Neural crest cell (in vitro differentiated cells): Measurements from ENCODE around the gene HNRNPD. TPM values are rescaled to one million over a fixed set of nuclear protein-coding genes. Genes with fewer than 3 reads are reported as not detected.
"Not testable (repeated sequence)": the region's sequence is repeated elsewhere in the genome, so short reads cannot be mapped to it uniquely, and the experiment has no call there.

ENCODE experiments used
- DNase-seq: peaks from one replicate; pipeline ENCODE4 v3.0.0; 2021; ENCODE audit warnings: low read depth, mixed read lengths, low spot score
- H3K27ac Mint-ChIP-seq: one replicate; pipeline ENCODE4 v1.8.0; 2021; ENCODE audit warnings: mild to moderate bottlenecking, mixed read lengths; ENCODE audit not compliant: unreplicated experiment
- H3K27me3 Mint-ChIP-seq: 2 replicates; pipeline ENCODE4 v1.8.0; 2021; ENCODE audit warnings: low read depth, mild to moderate bottlenecking, mixed read lengths
- H3K36me3 Mint-ChIP-seq: 2 replicates; pipeline ENCODE4 v1.8.0; 2021; ENCODE audit warnings: low read depth, mild to moderate bottlenecking, mixed read lengths
- H3K4me1 Mint-ChIP-seq: 2 replicates; pipeline ENCODE4 v1.8.0; 2021; ENCODE audit warnings: mixed read lengths
- H3K4me3 Mint-ChIP-seq: one replicate; pipeline ENCODE4 v1.8.0; 2021; ENCODE audit warnings: mild to moderate bottlenecking, mixed read lengths
- H3K9me3 Mint-ChIP-seq: 2 replicates; pipeline ENCODE4 v1.8.0; 2021; ENCODE audit warnings: mixed read lengths
- CTCF ChIP-seq: fragments of 200-600 bp; sonication (generic); conservative IDR thresholded peaks from 2 replicates; pipeline ENCODE4 v1.5.0; 2021; ENCODE audit warnings: antibody characterized with exemption, mild to moderate bottlenecking
- long read RNA-seq: library from polyadenylated mRNA; unstranded; transcript quantifications from one replicate; pipeline ENCODE4 v2.0.0, GENCODE V29; 2020
- total RNA-seq: library from RNA; stranded (reverse); gene quantifications from 2 replicates; pipeline ENCODE4 v1.2.1, GENCODE V29; 2021

The HNRNPD gene
- total RNA-seq: 610 and 642 TPM in 2 replicates
- long read RNA-seq, partial matches to known transcripts: 20 of 36 reads
- long read RNA-seq, other reads (novel, unspliced or antisense): 9 of 36 reads

GRCh38 chr4:82373816-82374625 is at the start of gene HNRNPD:
Gene HNRNPD (minus strand): TSS chr4:82373991. CDS start chr4:82373678, 313 bp downstream.
- Mint-ChIP-seq H3K4me1 (peaks cover 49% of the 10 kb centered on the region), H3K4me3 (peak within 1 kb of the TSS; percentile 98), H3K9me3 (no peaks in the 10 kb centered on the region), H3K36me3 (peaks cover 38% of the 10 kb centered on the region), H3K27me3 (peaks cover 8% of the 10 kb centered on the region), H3K27ac (peak within 1 kb of the TSS; percentile 100)
- DNase-seq: peak; percentile 94
- no peak for TF ChIP-seq CTCF

GRCh38 chr4:82422616-82423015 is 48.8 kb upstream of the HNRNPD start:
- Mint-ChIP-seq H3K4me3 (peak overlapping the region; percentile 71), H3K36me3 (peaks cover 46% of the 10 kb centered on the region), H3K4me1 (peaks cover 42% of the 10 kb centered on the region), H3K27ac (no peak overlapping the region), H3K9me3 (peaks cover 2% of the 10 kb centered on the region), H3K27me3 (peaks cover 26% of the 10 kb centered on the region)
- DNase-seq: no peak
- TF ChIP-seq CTCF: no peak

GRCh38 chr4:82421796-82422560 is 48.2 kb upstream of the HNRNPD start:
- no peak for TF ChIP-seq CTCF
- Mint-ChIP-seq H3K27me3 (peaks cover 28% of the 10 kb centered on the region), H3K4me3 (peak overlapping the region; percentile 28), H3K36me3 (peaks cover 40% of the 10 kb centered on the region), H3K4me1 (peaks cover 36% of the 10 kb centered on the region), H3K27ac (no peak overlapping the region), H3K9me3 (peaks cover 2% of the 10 kb centered on the region)
- no peak for DNase-seq

- no peak for TF ChIP-seq CTCF
- Mint-ChIP-seq H3K36me3 (peaks cover 17% of the 10 kb centered on the region), H3K9me3 (peaks cover 2% of the 10 kb centered on the region), H3K27ac (no peak overlapping the region), H3K4me1 (peaks cover 23% of the 10 kb centered on the region), H3K4me3 (peak overlapping the region; percentile 59), H3K27me3 (peaks cover 37% of the 10 kb centered on the region)
- no peak for DNase-seq
These were observed 45.7 kb upstream of the HNRNPD start for GRCh38 chr4:82419451-82419850.

- no peak overlapping the region for H3K27ac Mint-ChIP-seq
- DNase-seq: no peak
- no peak for TF ChIP-seq CTCF
- no peaks in the 10 kb centered on the region for H3K36me3 Mint-ChIP-seq
- peaks cover 2% of the 10 kb centered on the region for H3K9me3 Mint-ChIP-seq
- peaks cover 37% of the 10 kb centered on the region for H3K27me3 Mint-ChIP-seq
- no peak overlapping the region for H3K4me3 Mint-ChIP-seq
- H3K4me1 Mint-ChIP-seq: peaks cover 11% of the 10 kb centered on the region
These were observed 42.2 kb upstream of the HNRNPD start for GRCh38 chr4:82415922-82416365.

GRCh38 chr4:82415061-82415460 is 41.3 kb upstream of the HNRNPD start:
- Mint-ChIP-seq H3K27me3 (peaks cover 33% of the 10 kb centered on the region), H3K4me1 (peaks cover 11% of the 10 kb centered on the region)
- not testable (repeated sequence) for H3K4me3 Mint-ChIP-seq, H3K9me3 Mint-ChIP-seq, H3K36me3 Mint-ChIP-seq, H3K27ac Mint-ChIP-seq, DNase-seq
